Measurements from ENCODE around the gene IRAK3. TPM values are rescaled to one million over a fixed set of nuclear protein-coding genes. Genes with fewer than 3 reads are reported as not detected.
"Not testable (repeated sequence)": the region's sequence is repeated elsewhere in the genome, so short reads cannot be mapped to it uniquely, and the experiment has no call there.

IRAK3 gene
- polyA plus RNA-seq, 4 donors: 2.7 to 4.6 (median 3.7) TPM

- DNase-seq (ENCODE audit: low read depth in 4 of 4, low spot score in 3 of 4): no peak
These were observed 14.8 kb downstream of the IRAK3 start for GRCh38 chr12:66203820-66204219.

GRCh38 chr12:66206141-66206540 is 17.1 kb downstream of the IRAK3 start:
- DNase-seq (ENCODE audit: low read depth in 4 of 4, low spot score in 3 of 4): no peak

- DNase-seq (ENCODE audit: low read depth in 4 of 4, low spot score in 3 of 4): no peak
These were observed 21.8 kb downstream of the IRAK3 start for GRCh38 chr12:66210840-66211239.

- DNase-seq (ENCODE audit: low read depth in 4 of 4, low spot score in 3 of 4): not testable (repeated sequence)
These were observed 22.6 kb downstream of the IRAK3 start for GRCh38 chr12:66211573-66211972.

- DNase-seq (ENCODE audit: low read depth in 4 of 4, low spot score in 3 of 4): not testable (repeated sequence)
These were observed 24.0 kb downstream of the IRAK3 start for GRCh38 chr12:66213011-66213410.

GRCh38 chr12:66217342-66217917 is 28.4 kb downstream of the IRAK3 start:
- no peak for DNase-seq (ENCODE audit: low read depth in 4 of 4, low spot score in 3 of 4)

GRCh38 chr12:66228462-66228861 is 39.4 kb downstream of the IRAK3 start:
- no peak for DNase-seq (ENCODE audit: low read depth in 4 of 4, low spot score in 3 of 4)

- DNase-seq (ENCODE audit: low read depth in 4 of 4, low spot score in 3 of 4): no peak
These were observed 43.2 kb downstream of the IRAK3 start for GRCh38 chr12:66232263-66232662.

GRCh38 chr12:66234037-66234693 is 45.2 kb downstream of the IRAK3 start:
- DNase-seq (ENCODE audit: low read depth in 4 of 4, low spot score in 3 of 4): not testable (repeated sequence)

GRCh38 chr12:66234773-66235625 is 46.0 kb downstream of the IRAK3 start:
- DNase-seq (ENCODE audit: low read depth in 4 of 4, low spot score in 3 of 4): peak in 2 of 4 donors; percentile 8 to 23

GRCh38 chr12:66235626-66236281 is 46.7 kb downstream of the IRAK3 start:
- DNase-seq (ENCODE audit: low read depth in 4 of 4, low spot score in 3 of 4): no peak

GRCh38 chr12:66236282-66236675 is 47.3 kb downstream of the IRAK3 start:
- DNase-seq (ENCODE audit: low read depth in 4 of 4, low spot score in 3 of 4): not testable (repeated sequence)

GRCh38 chr12:66236969-66237368 is 48.0 kb downstream of the IRAK3 start:
- no peak for DNase-seq (ENCODE audit: low read depth in 4 of 4, low spot score in 3 of 4)

- no peak for DNase-seq (ENCODE audit: low read depth in 4 of 4, low spot score in 3 of 4)
These were observed 48.6 kb downstream of the IRAK3 start for GRCh38 chr12:66237505-66238175.

- no peak for DNase-seq (ENCODE audit: low read depth in 4 of 4, low spot score in 3 of 4)
These were observed 50.3 kb downstream of the IRAK3 start for GRCh38 chr12:66239295-66239694.

GRCh38 chr12:66240096-66240820 is 51.2 kb downstream of the IRAK3 start:
- no peak for DNase-seq (ENCODE audit: low read depth in 4 of 4, low spot score in 3 of 4)

GRCh38 chr12:66241061-66242043 is 52.3 kb downstream of the IRAK3 start:
- DNase-seq (ENCODE audit: low read depth in 4 of 4, low spot score in 3 of 4): no peak

- DNase-seq (ENCODE audit: low read depth in 4 of 4, low spot score in 3 of 4): no peak
These were observed 53.3 kb downstream of the IRAK3 start for GRCh38 chr12:66242311-66242710.

GRCh38 chr12:66243911-66244310 is 54.9 kb downstream of the IRAK3 start:
- no peak for DNase-seq (ENCODE audit: low read depth in 4 of 4, low spot score in 3 of 4)
